SH-SY5Y (cell line): ENCODE data around the gene NECTIN3.

Source experiments
- GATA2 ChIP-seq: IDR thresholded peaks from 2 replicates; pipeline ENCODE4 v1.6.1; 2011; ENCODE audit warnings: mild to moderate bottlenecking, low read depth, low read length
- GATA3 ChIP-seq: IDR thresholded peaks from 2 replicates; pipeline ENCODE4 v1.6.1; 2011; ENCODE audit warnings: low read depth, mild to moderate bottlenecking, low read length, moderate library complexity

DNA sequence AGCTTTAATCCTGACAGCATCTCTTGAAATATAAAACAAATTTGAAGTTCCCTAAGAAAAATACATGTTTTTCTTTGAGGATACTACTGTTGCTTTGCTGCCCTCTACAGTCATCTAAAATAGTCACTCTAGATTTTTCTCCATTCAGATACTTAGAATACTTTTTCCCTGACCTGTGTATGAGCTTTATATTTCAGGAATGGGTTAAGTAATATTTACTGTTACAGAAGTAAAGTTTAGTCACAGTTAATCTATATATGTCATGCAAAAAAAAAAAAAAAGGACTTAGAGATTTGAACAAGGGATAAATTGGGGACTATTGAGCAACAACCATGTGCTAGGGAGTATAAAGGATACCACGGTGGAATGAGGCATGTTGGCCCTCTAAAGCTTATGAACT, 8.8 kb downstream of the NECTIN3 start:
- TF ChIP-seq GATA2: no peak
- no peak for TF ChIP-seq GATA3
